Fibroblast of skin of right biceps (primary cell): ENCODE data around the gene FLNA.

Experiments used
- DNase-seq: peaks from one replicate; pipeline ENCODE4 v3.0.0-alpha.2; 2013

The FLNA gene

GRCh38 chrX:154372612-154373022 lies 1.8 kb downstream of the FLNA start:
- DNase-seq, result peak; percentile 74

- no peak for DNase-seq
Observed at GRCh38 chrX:154371789-154372300, 2.6 kb downstream of the FLNA start.

- peak; percentile 96 for DNase-seq
Observed at GRCh38 chrX:154371017-154371788, 3.2 kb downstream of the FLNA start.

GRCh38 chrX:154370300-154371016 lies 4.0 kb downstream of the FLNA start:
- DNase-seq, result no peak

- DNase-seq, result peak; percentile 97
Observed at GRCh38 chrX:154369449-154370299, 4.8 kb downstream of the FLNA start.

GRCh38 chrX:154368630-154369448 lies 5.6 kb downstream of the FLNA start:
- DNase-seq, result peak; percentile 93

GRCh38 chrX:154367474-154368308 lies 6.7 kb downstream of the FLNA start:
- no peak for DNase-seq

- no peak for DNase-seq
Observed at GRCh38 chrX:154366666-154367055, 7.8 kb downstream of the FLNA start.

GRCh38 chrX:154365997-154366665 lies 8.3 kb downstream of the FLNA start:
- DNase-seq, result no peak

GRCh38 chrX:154365052-154365600 lies 9.3 kb downstream of the FLNA start:
- no peak for DNase-seq

GRCh38 chrX:154363706-154364439 lies 10.6 kb downstream of the FLNA start:
- no peak for DNase-seq

- no peak for DNase-seq
Observed at GRCh38 chrX:154362085-154362742, 12.2 kb downstream of the FLNA start.

- no peak for DNase-seq
Observed at GRCh38 chrX:154360155-154360713, 14.2 kb downstream of the FLNA start.

GRCh38 chrX:154359362-154360154 lies 14.9 kb downstream of the FLNA start:
- no peak for DNase-seq

- no peak for DNase-seq
Observed at GRCh38 chrX:154358829-154359228, 15.6 kb downstream of the FLNA start.

- DNase-seq, result no peak
Observed at GRCh38 chrX:154358011-154358410, 16.4 kb downstream of the FLNA start.

- no peak for DNase-seq
Observed at GRCh38 chrX:154357205-154357604, 17.2 kb downstream of the FLNA start.

- no peak for DNase-seq
Observed at GRCh38 chrX:154356596-154356995, 17.8 kb downstream of the FLNA start.
